Putamen (tissue), 1 donor: ENCODE data around the gene THOC7.

ENCODE experiments used
- DNase-seq: peaks from one replicate; pipeline ENCODE4 v3.0.0-alpha.2; 2016; ENCODE audit warnings: low spot score

THOC7 gene

GRCh38 chr3:63863150-63864007, at the start of gene THOC7, which contains the start of gene ATXN7:
Gene THOC7, minus strand, starts transcription at chr3:63863805. Its CDS starts 15 bp downstream, at chr3:63863790.
Gene ATXN7, plus strand, starts transcription at chr3:63863867. Its CDS starts 48,732 bp downstream, at chr3:63912599.
- peak; percentile 61 for DNase-seq

DNA sequence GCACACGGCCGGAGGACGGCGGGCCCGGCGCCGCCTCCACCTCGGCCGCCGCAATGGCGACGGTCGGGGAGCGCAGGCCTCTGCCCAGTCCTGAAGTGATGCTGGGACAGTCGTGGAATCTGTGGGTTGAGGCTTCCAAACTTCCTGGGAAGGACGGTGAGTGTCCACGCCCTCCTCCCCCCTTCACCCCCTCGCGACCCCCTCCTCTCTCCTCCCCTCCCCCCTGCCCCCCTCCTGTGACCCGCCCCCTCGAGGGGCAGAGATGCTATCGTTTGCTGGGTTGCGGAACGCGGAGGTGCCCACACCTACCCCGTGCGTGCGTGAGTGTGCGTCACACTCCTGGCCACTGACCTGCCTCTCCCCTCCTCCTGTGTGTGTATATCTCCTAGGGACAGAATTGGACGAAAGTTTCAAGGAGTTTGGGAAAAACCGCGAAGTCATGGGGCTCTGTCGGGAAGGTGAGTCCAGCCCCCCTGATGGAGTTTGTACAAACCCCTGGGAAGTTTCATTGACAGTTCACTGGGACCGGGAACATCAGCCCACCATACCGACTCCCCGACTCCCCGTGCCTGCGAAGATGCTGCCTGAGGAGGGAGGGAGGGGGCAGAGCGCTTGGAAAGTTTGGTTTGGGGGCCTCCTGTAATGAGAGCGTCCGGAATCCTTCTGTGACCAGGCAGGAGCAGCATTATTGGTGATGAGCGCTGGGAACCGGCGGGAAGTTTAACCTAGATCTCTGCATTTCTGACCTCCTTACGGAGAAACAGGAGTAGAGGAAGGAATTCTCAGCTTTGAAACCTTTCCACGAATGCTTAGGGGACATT, 49.4 kb upstream of the THOC7 start:
- DNase-seq = peak; percentile 30

GRCh38 chr3:63911873-63912767, 48.5 kb upstream of the THOC7 start, which contains the start of gene SCAANT1:
Gene SCAANT1, minus strand, starts transcription at chr3:63912383.
- peak; percentile 86 for DNase-seq

GRCh38 chr3:63911509-63911872, 47.9 kb upstream of the THOC7 start:
- no peak for DNase-seq

GRCh38 chr3:63910891-63911290, 47.3 kb upstream of the THOC7 start:
- no peak for DNase-seq

DNA sequence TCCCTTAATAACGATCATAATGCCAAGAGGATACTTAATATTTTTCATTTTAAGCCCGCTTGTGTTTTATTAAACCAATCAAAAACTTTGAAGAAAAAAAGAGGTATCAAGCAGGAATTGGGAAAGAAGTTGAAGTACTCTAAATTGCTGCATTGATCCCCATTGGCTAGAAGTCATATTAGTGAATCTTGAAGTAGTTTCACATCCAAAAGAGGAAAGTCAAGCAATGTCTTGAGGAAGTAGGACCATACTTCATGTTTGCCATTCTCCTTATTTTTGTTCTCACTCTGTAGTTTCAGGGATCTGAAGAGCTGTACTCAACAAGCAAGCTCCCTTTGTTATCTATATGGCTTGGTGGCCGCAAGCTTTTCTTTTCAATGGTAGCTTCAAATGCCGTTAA, 46.4 kb upstream of the THOC7 start:
- no peak for DNase-seq

DNA sequence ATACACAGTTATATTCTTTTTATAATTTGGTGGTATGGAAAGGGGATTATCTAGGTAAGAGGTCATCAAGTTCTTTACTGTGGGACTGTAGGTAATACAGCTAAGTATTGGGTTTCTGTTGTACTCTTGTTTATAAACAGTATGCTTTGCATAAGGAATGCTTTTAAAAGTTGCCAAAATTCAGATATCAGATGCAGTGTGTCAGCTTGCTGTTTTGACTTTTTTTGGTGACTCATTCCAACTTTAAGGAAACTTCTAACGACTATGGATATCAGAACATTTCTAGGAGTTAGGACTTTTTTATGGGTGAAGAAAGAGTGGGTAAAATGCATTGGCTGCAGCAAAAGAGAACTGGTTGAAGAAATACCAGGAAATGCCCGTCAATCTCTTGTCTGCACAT, 45.8 kb upstream of the THOC7 start:
- no peak for DNase-seq

GRCh38 chr3:63908776-63909175, 45.2 kb upstream of the THOC7 start:
- DNase-seq = no peak

DNA sequence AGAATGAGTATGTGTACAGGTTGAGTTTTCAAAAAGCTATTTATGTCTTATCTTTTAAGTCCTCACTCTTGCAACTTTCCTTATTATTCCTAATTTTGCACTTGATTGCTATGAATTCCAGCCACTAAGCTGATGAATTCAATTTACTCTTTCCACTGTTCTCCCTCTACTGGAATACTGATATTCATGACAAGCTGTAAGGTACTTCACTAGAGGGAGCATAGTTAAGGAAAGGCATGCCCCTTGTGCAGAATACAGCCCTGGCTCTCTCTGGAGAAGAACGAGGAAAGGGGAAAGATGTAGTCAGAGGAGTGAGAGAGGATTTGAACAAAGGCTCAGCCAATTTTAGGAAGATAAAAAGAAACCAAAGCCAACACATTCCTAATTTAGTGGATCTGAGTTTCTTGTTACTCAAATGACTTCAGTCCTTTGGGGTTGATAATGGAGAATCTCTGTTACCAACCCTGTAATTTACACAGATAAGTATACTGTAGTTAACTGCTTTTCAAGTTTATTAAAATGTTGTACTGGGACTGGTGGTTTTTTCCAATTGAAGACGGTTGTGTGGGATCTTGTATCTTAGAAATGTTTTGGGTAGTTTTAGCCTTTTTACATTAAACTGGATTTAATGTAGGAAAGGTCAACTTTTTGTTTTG, 44.6 kb upstream of the THOC7 start:
- DNase-seq = no peak

- no peak for DNase-seq
These were observed 42.4 kb upstream of the THOC7 start for GRCh38 chr3:63905731-63906620.

- DNase-seq = no peak
These were observed 36.9 kb upstream of the THOC7 start for GRCh38 chr3:63900459-63900858.

- no peak for DNase-seq
These were observed 36.4 kb upstream of the THOC7 start for GRCh38 chr3:63900010-63900409.

GRCh38 chr3:63896332-63897030, 32.9 kb upstream of the THOC7 start:
- no peak for DNase-seq

DNA sequence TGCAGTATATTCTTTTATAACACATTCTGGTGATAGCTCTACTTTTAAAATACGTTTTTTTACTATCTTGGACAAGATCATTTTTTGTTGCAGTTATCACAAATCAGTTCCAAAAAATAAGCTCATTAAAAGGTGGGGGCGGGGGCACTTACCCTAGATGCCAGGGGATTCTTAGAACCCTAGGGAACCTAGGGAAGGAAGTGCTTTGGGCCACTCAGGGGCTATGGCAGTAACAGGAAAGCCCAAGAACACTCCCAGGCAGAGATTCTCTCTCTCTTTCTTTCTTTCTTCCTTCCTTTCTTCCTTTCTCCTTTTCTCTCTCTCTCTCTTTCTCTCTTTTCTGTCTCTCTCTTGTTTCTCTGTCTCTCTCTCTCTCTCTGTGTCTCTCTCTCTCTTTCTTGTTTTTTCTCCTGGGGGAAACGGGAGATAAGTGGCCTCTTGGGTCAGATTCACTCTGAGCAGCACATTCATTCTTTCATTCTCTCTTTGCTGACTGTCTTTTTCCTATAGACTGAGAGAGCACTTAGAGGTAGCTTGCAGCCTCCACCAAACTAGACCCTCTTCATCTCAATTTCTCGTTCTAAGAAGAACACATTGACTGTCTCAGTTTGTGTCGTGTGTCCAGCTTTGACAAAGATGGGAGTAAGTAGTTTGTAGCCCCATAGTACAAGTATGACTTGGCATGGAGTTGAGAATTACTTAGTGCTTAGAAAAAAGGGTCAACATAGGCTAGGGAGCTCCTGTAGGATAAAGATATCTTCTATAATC, 32.0 kb upstream of the THOC7 start:
- no peak for DNase-seq

DNA sequence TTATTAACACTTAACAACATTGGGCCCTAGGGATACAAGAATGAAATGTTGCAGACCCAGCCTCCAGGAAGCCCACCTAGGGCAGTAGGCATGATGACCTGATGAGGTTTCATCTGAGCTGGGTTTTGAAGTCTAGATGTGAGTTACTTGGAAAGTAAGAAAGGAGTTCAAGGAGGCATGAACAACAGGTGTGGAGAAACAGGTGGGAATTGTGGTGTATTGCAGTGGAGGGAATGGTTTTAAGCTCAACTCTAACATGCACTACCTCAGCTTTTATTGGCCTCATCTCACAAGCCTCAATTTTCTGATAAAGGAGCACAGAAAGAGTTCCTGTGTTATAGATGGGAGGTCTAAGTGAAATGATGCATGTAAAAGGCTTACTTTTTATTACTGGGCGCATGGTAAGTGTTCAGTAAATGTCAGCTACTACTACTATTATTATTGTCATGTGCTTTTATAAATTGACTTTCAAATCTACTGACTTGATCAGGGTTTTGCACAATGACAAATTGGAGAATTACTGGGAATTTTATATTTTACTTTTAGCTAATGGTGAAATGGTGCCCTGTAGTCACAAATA, 29.3 kb upstream of the THOC7 start:
- DNase-seq = no peak

- DNase-seq = no peak
These were observed 27.9 kb upstream of the THOC7 start for GRCh38 chr3:63891518-63891917.

- no peak for DNase-seq
These were observed 23.3 kb upstream of the THOC7 start for GRCh38 chr3:63886858-63887257.

DNA sequence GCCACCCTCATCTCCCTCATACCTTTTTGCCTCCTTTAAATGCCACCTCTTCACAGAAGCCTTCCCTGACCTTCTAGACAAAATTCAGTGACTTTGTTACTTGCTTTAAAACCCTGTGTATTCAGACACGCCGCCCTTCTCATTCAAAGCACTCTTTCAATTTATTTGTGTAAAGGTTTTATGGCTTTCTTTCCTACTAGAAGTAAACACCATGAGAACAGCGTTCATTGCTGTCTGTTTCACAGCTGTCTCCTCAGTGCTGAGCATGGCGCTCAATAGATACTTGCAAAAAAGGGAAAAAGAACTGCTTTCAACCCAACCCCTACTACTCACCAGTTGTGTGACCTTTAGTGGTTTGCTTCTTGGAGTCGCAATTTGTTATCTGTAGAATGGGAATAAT, 17.0 kb upstream of the THOC7 start:
- DNase-seq = no peak
